Hepatocyte (in vitro differentiated cells): ENCODE results near the gene NPM1.

Experiments used
- EZH2phosphoT487 ChIP-seq: fragments of 200-600 bp; sonication (generic); IDR thresholded peaks from one replicate; pipeline ENCODE4 v1.6.1; 2018; ENCODE audit warnings: antibody characterized with exemption, mild to moderate bottlenecking, low read depth, moderate library complexity; ENCODE audit not compliant: unreplicated experiment, severe bottlenecking
- TF ChIP-seq, protein P1 (sequence below): fragments of 200-600 bp; sonication (generic); IDR thresholded peaks from 2 replicates; pipeline ENCODE4 v1.5.1; 2016; ENCODE audit warnings: antibody characterized with exemption, mild to moderate bottlenecking; ENCODE audit not compliant: poor library complexity

DNA sequence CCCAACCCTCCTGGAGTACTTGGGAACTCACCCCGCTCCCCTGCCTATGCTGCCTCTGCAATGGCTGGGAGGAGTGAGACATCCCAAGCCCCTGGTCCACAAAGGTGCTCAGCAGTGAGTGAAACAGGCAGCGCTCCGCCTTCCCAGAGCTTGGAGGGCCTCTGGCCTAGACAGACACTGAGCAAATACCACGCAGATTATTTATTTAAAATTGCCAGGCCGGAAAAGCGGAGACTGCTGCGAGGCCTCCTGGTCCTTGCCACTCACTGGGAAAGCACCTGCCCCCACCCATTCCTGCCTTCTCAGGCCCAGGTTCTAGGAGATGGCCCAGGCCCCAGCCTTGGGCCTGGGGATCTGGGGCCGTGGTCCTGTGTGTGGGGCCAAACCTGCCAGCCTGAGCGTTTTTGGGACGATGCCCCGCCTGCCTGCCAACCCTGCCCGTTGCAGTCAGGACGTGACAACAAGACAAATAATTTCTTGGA is 49.2 kb downstream of the NPM1 start:
- TF ChIP-seq, protein P1, sequence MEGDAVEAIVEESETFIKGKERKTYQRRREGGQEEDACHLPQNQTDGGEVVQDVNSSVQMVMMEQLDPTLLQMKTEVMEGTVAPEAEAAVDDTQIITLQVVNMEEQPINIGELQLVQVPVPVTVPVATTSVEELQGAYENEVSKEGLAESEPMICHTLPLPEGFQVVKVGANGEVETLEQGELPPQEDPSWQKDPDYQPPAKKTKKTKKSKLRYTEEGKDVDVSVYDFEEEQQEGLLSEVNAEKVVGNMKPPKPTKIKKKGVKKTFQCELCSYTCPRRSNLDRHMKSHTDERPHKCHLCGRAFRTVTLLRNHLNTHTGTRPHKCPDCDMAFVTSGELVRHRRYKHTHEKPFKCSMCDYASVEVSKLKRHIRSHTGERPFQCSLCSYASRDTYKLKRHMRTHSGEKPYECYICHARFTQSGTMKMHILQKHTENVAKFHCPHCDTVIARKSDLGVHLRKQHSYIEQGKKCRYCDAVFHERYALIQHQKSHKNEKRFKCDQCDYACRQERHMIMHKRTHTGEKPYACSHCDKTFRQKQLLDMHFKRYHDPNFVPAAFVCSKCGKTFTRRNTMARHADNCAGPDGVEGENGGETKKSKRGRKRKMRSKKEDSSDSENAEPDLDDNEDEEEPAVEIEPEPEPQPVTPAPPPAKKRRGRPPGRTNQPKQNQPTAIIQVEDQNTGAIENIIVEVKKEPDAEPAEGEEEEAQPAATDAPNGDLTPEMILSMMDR: no peak
- no peak for TF ChIP-seq EZH2phosphoT487
